GM21515 (cell line): ENCODE measurements around the gene COLEC11.

Experiments
- ATAC-seq: cut with Tn5 transposase; IDR thresholded peaks from one replicate; pipeline ENCODE4 v1.9.1; 2021; ENCODE audit not compliant: unreplicated experiment

The COLEC11 gene

GRCh38 chr2:3584608-3585260, 10.2 kb upstream of the COLEC11 start:
- no peak for ATAC-seq

DNA sequence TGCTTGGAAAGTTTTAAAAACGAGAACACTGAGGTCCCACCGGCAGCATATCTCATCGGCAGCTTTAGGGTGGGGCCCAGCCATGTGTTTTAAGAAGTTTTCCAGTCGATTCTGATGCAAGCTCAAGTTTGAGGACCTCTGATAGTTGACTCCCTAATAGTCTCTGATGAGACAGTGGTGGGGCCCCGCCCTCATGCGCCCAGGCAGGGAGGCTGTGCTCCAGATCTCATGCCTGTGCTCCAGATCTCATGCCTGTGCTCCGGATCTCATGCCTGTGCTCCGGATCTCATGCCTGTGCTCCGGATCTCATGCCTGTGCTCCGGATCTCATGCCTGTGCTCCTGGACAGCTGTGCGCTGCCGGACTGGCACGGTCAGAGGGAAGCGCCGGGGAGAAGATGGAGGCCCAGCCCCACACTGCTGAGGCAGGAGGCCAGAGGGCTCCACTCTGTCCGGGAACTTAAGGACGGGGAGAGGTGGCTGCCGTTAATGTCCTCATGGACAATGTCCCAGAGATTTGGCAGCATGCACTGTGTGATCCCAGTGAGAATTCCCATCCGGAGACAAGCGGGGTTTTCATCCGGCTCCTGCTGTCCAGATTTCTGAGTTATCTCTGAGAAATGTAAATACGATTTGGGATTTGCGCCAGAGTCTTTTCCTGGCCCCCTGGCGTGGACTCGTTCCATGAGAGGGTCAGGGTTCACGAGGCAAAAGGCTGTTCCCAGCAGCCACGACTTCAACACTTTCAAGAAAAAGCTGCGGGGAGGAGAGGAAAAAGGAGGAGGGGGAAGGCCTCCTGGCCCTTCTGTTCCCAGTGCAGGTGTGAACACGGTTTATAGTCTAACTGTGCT, 9.4 kb upstream of the COLEC11 start:
- no peak for ATAC-seq

DNA sequence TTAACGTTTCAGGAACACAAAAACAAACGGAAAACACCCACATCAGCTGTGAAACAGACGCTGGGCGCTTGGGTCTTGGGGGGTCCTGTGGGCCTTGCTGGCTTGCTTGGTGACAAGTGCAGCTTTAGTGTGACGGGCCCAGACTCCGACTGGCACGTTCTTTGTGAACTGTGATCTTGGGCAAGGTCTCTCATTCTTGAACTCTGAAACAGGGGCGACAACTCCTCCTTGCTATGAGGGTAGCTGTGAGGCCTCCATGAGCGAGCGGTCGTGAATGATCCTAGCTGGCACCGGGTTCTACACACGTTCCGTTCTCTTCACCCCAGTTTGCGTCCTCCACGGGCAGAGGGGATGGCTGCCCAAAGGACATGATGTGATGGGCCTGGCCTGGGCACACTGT, 8.7 kb upstream of the COLEC11 start:
- ATAC-seq, result no peak

DNA sequence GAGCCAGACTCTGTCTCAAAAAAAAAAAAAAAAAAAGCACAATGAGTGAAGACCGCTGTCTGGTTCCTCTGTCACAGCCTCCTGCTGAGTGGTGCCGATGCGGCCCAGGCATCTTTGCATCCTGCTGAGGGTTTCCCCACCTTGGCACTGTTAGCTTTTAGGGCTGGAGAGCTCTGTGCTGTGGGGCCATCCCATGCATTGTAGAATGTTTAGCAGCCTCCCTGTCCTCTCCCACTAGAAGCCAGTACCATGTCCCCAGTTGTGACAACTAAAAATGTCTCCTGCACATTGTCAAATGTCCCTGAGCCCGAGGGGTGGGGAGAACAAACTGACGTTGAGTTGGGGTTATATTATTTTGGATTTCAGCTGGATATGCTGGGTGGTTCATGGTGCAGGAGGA, 7.9 kb upstream of the COLEC11 start:
- no peak for ATAC-seq

- ATAC-seq, result no peak
These were observed 7.5 kb upstream of the COLEC11 start for GRCh38 chr2:3587432-3587831.

DNA sequence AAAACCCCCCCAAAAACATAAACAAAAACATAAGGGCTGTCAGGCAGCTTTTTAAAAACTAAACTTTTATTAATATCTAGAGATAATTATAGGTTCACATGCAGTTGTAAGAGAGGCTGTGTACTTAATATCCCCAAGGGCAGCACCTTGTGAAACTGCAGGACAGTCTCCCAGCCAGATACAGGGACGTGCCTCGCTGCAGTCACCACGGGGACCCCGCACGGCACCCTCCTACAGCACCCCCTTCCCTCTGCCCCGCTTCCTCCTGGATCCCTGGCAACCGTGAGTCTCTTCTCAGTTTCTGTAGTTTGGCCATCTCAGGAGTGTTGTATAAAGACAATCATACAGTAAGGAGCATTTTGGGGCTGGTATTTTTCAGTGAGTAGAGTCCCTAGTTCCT, 6.8 kb upstream of the COLEC11 start:
- no peak for ATAC-seq

- no peak for ATAC-seq
These were observed 5.8 kb upstream of the COLEC11 start for GRCh38 chr2:3589086-3589485.

GRCh38 chr2:3595404-3595803, 492 bp downstream of the COLEC11 start:
- ATAC-seq, result no peak

GRCh38 chr2:3595985-3596384, 1.1 kb downstream of the COLEC11 start:
- peak; percentile 85 for ATAC-seq

DNA sequence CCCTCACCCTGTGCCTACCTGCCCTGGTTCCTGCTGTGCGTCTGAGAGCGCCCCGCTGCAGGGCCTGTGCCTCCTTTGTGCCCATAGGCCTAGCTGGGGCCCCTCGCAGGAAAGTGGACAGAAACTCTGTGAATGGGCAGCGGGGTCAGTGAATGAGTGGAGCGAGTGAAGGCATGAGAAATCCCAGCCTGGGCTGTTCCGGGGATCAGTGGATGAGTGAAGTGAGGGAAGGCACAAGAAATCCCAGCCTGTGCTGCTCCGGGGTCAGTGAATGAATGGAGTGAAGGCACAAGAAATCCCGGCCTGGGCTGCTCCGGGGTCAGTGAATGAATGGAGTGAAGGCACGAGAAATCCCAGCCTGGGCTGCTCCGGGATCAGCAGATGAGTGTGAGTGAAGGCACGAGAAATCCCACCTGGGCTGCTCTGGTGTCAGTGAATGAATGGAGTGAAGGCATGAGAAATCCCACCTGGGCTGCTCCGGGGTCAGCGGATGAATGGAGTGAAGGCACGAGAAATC, 2.0 kb downstream of the COLEC11 start:
- no peak for ATAC-seq

GRCh38 chr2:3597567-3597966, 2.7 kb downstream of the COLEC11 start:
- no peak for ATAC-seq

DNA sequence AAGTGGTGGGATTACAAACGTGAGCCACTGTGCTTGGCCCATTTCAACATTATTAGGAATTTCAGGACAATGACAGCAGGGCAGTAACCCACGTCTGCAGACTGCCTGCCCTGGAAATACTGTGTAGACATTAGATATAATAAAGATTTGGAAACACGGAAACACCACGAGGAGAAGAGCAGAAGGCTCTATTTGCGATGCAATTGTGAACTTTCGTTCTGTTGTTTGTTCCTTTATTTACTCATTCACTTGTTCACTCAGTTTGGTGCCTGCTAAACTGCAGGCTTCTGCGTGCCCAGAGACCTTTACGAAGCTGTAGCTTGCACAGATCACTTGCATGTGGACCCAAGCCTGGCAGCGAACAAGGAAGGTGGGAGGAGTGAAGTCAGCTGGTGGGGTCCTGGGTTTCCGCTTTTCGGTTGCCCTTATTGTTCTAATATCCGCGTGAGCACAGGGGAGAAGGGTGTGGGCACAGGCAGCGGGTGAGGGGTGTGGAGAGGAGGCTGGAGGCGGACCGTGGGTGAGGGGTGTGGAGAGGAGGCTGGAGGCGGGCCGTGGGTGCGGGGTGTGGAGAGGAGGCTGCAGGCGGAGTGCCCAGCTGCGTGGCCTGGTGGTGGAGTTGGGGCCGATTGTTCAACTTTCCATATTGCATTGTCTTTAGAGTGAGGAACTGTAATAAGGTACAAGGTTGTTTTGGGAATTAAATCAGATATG, 3.4 kb downstream of the COLEC11 start:
- no peak for ATAC-seq

DNA sequence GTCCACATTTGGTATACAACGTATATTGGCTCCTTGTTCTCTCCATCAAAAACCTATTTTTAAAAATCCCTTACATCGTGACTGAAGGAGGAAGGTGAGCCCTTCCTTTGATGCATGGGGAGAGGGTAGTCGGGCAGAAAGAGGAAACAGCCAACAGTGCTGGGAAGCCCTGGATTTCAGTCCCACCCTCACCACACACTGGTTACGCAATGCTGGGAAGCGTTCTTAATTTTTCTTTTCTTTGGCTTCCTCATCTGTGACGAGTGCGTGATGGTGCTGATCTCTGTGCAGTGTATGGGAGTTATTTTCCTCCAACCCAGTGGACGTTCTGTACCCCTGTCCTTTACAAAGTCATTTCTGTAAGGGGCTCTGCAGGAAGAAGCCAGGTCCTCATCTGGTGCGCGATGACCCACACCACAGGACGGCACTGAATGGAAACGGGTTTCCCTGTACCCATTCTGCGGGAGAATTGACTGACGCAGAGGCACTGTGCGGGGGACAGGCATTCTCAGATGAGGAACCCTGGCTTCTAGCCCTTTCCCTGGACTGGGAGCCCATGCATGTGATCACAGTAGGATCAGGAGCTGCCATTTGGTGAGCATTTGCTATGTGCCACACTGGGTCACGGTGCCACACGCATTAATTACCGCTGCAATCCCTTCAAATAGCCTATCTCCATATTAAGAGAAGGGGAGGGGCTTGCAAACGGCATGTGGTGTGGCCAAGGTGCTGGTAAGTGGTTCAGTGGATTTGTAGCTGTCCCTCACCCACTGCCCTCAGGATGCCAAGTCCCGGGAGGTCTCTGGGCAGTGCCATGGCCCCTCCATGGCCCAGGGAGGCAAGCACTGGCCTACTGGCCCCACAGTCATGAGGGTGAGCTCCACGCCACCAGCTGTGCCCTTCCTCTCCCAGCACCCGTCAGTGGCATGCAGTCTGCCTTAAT, 4.3 kb downstream of the COLEC11 start:
- no peak for ATAC-seq

- ATAC-seq, result no peak
These were observed 5.4 kb downstream of the COLEC11 start for GRCh38 chr2:3600256-3600855.

- no peak for ATAC-seq
These were observed 6.8 kb downstream of the COLEC11 start for GRCh38 chr2:3601561-3602271.

- ATAC-seq, result no peak
These were observed 7.8 kb downstream of the COLEC11 start for GRCh38 chr2:3602553-3603339.

DNA sequence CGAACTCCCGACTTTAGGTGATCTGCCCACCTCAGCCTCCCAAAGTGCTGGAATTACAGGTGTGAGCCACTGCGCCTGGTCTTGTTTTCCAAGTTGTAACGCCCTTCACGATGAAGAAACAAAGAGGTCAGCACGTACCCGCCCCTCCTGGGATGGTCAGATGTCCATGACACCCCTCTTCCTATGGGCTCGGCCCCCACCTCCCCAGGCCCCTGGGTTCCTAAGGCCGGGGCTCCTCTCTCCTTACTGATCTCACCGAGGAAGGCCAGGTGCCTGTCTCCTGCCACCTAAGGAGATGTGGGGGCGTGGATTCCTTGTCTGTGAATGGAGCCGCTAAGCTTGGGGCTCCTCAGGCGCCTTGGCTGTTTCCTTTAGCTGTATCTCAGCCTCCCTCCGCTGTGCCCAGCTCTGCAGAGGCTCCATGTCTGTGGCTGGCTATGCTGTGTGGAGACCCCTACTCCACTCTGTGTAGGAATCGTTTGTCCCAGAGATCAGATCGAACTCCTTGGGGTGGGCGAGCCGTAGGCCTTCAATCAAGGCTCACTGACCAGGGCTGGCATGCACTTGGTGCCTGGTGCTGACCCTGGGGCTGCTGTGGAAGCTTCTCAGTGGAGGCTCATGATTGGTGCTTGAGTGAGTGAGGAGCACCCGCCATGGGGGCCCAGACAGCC, 8.8 kb downstream of the COLEC11 start:
- no peak for ATAC-seq

- no peak for ATAC-seq
These were observed 9.4 kb downstream of the COLEC11 start for GRCh38 chr2:3604207-3604877.
